Measurements from ENCODE around the gene DDX1.

Gene DDX1

DNA sequence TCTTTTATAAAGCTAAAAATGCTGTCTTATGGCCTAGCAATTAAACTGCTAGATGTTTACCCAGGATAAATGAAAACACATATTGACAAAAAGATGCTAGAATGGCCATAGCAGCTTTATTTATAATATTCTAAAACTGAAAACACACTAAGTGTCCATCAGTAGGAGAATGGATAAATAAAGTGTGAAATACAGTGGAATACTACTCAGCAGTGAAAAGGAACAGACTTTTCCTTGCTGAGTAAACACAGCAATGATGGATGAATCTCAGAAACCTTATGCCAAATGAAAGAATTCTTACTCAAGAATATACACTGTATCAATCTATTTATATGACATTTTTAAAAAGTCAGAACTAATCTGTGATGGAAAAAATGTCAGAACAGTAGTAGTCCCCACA, 33.2 kb downstream of the DDX1 start:
- TF ChIP-seq, protein P1, sequence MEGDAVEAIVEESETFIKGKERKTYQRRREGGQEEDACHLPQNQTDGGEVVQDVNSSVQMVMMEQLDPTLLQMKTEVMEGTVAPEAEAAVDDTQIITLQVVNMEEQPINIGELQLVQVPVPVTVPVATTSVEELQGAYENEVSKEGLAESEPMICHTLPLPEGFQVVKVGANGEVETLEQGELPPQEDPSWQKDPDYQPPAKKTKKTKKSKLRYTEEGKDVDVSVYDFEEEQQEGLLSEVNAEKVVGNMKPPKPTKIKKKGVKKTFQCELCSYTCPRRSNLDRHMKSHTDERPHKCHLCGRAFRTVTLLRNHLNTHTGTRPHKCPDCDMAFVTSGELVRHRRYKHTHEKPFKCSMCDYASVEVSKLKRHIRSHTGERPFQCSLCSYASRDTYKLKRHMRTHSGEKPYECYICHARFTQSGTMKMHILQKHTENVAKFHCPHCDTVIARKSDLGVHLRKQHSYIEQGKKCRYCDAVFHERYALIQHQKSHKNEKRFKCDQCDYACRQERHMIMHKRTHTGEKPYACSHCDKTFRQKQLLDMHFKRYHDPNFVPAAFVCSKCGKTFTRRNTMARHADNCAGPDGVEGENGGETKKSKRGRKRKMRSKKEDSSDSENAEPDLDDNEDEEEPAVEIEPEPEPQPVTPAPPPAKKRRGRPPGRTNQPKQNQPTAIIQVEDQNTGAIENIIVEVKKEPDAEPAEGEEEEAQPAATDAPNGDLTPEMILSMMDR (IDR thresholded peaks at IDR 0.05), result no peak
- Histone ChIP-seq H3K4me3 (no peak overlapping the region), H3K27ac (no peak overlapping the region)
- DNase-seq (ENCODE audit: low spot score), result no peak

DNA sequence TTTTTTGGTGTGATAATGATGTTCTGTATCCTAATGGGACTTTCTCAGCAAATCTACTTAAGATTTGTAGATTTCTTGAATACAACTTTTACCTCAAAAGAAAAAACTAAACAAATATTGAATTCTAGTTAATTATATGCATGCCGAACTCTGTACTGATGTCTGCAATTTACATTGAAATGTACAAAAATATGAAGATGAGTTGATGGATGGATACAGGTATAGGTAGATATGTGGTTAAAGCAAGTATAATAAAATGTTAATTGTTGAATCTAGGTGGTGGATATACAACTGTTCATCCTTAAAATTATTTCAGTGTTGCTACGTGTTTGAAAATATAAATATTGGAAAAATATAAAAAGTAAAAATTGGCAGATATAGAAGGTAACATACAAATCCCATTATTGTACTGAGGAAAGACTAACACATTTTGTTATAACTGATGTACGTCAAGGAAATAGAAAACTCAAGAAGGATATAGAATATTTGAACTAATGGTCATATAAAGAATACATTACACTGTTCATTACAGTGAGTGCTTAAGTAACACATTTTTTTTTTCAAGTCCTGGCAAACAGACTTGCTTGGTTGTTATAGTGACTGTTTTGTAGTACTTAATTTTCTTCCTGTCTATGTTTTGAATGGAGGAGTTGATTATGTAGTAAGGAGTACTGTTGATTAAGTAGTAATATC, 33.8 kb downstream of the DDX1 start:
- Histone ChIP-seq H3K27ac (no peak overlapping the region), H3K4me3 (no peak overlapping the region)
- no peak for DNase-seq (ENCODE audit: low spot score)
- TF ChIP-seq, protein P1 (IDR thresholded peaks at IDR 0.05), result no peak

DNA sequence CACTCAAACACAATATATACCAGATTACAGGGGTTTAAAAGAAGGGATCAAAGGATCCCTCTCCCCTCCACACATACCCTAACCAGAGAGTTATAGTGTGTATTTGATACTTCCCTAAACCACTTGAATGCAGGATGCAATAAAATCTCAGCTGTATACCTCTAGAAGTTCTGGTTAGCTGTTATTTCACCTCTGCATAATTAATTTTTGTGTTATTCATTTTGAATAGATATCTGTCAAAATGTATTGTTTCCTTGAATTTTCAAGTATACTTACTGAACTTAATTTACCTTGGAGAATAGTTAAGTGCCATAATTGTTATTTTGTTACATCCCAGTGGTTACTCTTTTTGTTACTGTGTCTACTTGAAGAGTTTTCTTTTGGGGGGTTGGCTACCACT, 34.5 kb downstream of the DDX1 start:
- TF ChIP-seq, protein P1 (IDR thresholded peaks at IDR 0.05), result no peak
- H3K4me3 ChIP-seq, result no peak overlapping the region
- no peak overlapping the region for H3K27ac ChIP-seq
- DNase-seq (ENCODE audit: low spot score), result no peak

DNA sequence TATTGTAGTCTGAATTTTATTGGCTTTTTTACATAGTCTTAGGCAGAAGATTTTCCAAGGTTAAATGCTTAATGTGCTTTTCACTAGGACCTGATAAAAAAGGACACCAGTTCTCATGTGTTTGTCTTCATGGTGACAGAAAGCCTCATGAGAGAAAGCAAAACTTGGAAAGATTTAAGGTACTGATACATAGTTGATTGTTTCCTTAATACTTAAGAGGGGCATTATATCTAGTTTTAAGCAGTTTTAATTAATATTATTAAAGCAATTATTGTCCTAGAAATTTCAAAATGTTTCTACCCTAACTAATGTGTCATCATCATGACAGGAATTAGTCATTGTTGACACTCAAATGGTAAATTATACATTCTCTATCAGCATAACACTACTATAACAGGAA, 35.3 kb downstream of the DDX1 start:
- Histone ChIP-seq H3K27ac (no peak overlapping the region), H3K4me3 (no peak overlapping the region)
- TF ChIP-seq, protein P1 (IDR thresholded peaks at IDR 0.05), result no peak
- DNase-seq (ENCODE audit: low spot score), result no peak

DNA sequence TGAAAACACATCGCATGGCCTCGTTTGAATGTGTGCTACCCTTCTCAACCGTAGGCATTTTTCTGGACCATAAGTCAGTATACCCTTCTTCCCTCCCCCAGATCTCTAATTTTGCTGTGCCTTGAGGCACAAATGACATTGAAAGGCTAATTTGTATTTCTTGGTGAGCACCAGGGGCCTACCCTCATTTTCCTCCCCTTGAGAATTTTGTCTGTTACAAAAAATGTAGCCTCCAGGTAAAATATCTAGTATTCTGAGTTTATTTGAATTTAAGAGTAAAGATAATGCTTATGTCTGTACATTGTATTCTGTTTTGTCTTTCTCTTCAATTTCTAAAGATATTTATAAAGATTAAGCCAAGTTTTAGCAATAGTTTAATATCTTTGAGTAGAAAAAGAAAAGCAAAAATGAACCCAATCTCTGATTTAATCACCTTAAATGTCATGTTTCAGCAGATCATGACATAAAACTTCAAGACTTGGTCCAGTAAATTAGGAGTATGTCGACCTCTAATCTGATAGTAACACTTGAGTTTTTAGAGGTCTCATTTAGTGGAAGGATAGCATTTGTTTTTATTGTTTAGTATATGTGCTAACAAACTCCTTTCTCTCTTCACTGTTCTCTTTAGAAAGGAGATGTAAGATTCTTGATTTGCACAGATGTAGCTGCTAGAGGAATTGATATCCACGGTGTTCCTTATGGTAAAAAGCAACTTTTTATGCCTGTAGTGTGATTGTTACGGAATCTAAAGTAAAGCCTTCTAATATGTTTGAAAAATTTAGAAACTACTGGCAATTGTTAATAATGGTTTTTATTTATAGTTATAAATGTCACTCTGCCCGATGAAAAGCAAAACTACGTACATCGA, 36.4 kb downstream of the DDX1 start:
- TF ChIP-seq, protein P1 (IDR thresholded peaks at IDR 0.05), result no peak
- Histone ChIP-seq H3K4me3 (no peak overlapping the region), H3K27ac (no peak overlapping the region)
- DNase-seq (ENCODE audit: low spot score), result no peak

DNA sequence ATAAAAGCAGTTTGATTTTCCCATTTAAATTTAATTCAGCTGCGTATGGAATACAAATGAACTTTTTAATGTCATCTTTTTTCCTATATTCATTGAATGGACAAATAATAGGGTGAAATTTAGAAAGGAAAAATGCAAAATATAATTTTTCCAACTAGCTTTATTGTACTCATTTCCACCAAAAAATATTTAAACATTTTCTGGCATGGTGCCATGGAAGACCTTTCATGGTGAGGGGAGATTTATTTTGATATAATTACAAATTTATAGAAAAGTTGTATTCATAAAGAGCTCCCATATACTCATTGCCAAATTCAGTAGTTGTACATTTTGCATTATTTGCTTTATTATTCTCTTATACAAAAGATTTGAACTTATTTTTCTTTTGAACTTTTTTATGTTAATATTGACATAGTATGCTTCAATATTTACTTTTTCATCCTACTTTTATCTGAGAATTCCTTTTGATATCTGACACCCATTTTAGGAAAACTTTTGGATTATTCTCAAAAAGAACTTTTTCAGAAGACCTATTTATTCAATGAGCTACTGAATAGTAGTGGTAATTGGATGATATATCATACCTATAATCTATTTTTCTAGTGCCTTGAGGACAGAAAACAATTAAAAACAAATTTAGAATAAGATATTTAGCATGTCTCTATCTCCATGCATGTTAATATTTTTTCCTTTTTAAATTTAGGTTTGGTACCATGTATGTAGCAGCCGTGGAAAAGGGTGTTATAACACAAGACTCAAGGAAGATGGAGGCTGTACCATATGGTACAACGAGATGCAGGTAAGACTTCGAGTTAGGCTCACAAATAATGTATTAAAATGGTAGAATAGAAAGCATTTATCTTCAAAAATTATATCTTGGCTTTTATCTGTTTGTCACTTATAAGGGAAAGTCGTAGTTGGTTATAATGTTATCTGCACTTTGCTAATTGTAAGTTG, 37.5 kb downstream of the DDX1 start:
- TF ChIP-seq, protein P1 (IDR thresholded peaks at IDR 0.05), result no peak
- H3K27ac ChIP-seq, result no peak overlapping the region
- H3K4me3 ChIP-seq, result no peak overlapping the region
- no peak for DNase-seq (ENCODE audit: low spot score)

Measured in coronary artery (tissue), 2 donors.